HepG2 (cell line): Measurements from ENCODE around the gene HFM1. TPM values are rescaled to one million over a fixed set of nuclear protein-coding genes. Genes with fewer than 3 reads are reported as not detected.
A peak's percentile ranks its signal among the peaks of the same experiment; 100 is the strongest.

Source experiments
- ATAC-seq: fragments of 200-7000 bp; cut with Tn5 transposase; 3 replicates; pipeline ENCODE4 v1.9.1; 2020; ENCODE audit warnings: mild to moderate bottlenecking, moderate library complexity
- BruUV-seq: library from RNA; stranded (reverse); fragments of 400-500 nt; replicated peaks from 2 replicates; lab custom pipeline; 2021; lab: Mats Ljungman, UMichigan
- CTCF ChIA-PET: fragments of 300-600 bp; formaldehyde crosslinking; extraction: SDS; loops from one replicate; lab custom pipeline; 2021; ENCODE audit warnings: low total read pairs, inconsistent platforms, low intra/inter-chr PET ratio; lab: Yijun Ruan, JAX
- POLR2A ChIA-PET: fragments of 350-600 bp; sonication (Branson Sonifier 250); formaldehyde crosslinking; loops from one replicate; lab custom pipeline; 2020; ENCODE audit warnings: antibody characterized with exemption, inconsistent platforms; lab: Yijun Ruan, JAX
- DNase-seq: peaks from one replicate; pipeline ENCODE4 v3.0.0-alpha.2; 2015; ENCODE audit warnings: low spot score
- FAIRE-seq: peaks from 3 replicates; lab custom pipeline; 2011; peaks lifted over from hg19 to GRCh38; lab: Jason Lieb, UNC
- H2AFZ ChIP-seq: one replicate; pipeline ENCODE4 v1.6.1; 2011; ENCODE audit warnings: low read length, inconsistent platforms
- H3K27ac ChIP-seq: fragments of 300-600 bp; 3 replicates; pipeline ENCODE4 v1.8.0; 2011; ENCODE audit warnings: mixed run types, mild to moderate bottlenecking, mixed read lengths, low read length, inconsistent platforms; ENCODE audit not compliant: insufficient read depth; ENCODE audit errors: extremely low read length
- H3K27me3 ChIP-seq, 2 experiments: fragments of 200-600 bp in 1 of 2; 2 replicates in 1 of 2; 3 replicates in 1 of 2; pipeline versions ENCODE4 v1.6.0 to v1.8.0; 2011; ENCODE audit warnings: low read length in 2 of 2, mild to moderate bottlenecking in 2 of 2, moderate library complexity in 2 of 2, inconsistent platforms in 1 of 2; ENCODE audit not compliant: insufficient read depth in 2 of 2, control insufficient read depth in 1 of 2
- H3K36me3 ChIP-seq, 2 experiments: fragments of 200-600 bp in 1 of 2; replicated peaks in 1 of 2; 2 replicates in 1 of 2; 3 replicates in 1 of 2; pipeline versions ENCODE4 v1.5.1 to v1.8.0; 2011; ENCODE audit warnings: low read length in 2 of 2, inconsistent platforms in 1 of 2; ENCODE audit not compliant: insufficient read depth in 2 of 2, control insufficient read depth in 1 of 2
- H3K4me1 ChIP-seq: 2 replicates; pipeline ENCODE4 v1.5.1; 2012; ENCODE audit warnings: low read length, inconsistent platforms; ENCODE audit not compliant: insufficient read depth
- H3K4me2 ChIP-seq: 2 replicates; pipeline ENCODE4 v1.6.0; 2011; ENCODE audit warnings: low read depth, low read length, inconsistent platforms
- H3K4me3 ChIP-seq, 3 experiments: fragments of 200-600 bp in 1 of 3; sonication (generic), shearing (Covaris generic) in 1 of 3; replicated peaks in 1 of 3; 2 replicates each; pipeline ENCODE4 v1.5.1; 2011 to 2016; ENCODE audit warnings: low read length in 3 of 3, inconsistent platforms in 2 of 3, low read depth in 2 of 3, mild to moderate bottlenecking in 2 of 3, control low read depth in 1 of 3, mixed read lengths in 1 of 3; ENCODE audit not compliant: insufficient read depth in 1 of 3
- H3K79me2 ChIP-seq: one replicate; pipeline ENCODE4 v1.6.1; 2011; ENCODE audit warnings: low read length, inconsistent platforms; ENCODE audit not compliant: insufficient read depth
- H3K9ac ChIP-seq: 2 replicates; pipeline ENCODE4 v1.6.0; 2011; ENCODE audit warnings: mild to moderate bottlenecking, low read depth, low read length, inconsistent platforms; ENCODE audit not compliant: insufficient read depth
- H3K9me3 ChIP-seq: 2 replicates; pipeline ENCODE4 v1.5.1; 2012; ENCODE audit warnings: mild to moderate bottlenecking, low read length
- H4K20me1 ChIP-seq: 2 replicates; pipeline ENCODE4 v1.6.0; 2011; ENCODE audit warnings: inconsistent platforms, mild to moderate bottlenecking, low read length, moderate library complexity; ENCODE audit not compliant: insufficient read depth
- RBAK ChIP-seq: sonication (generic); formaldehyde crosslinking; IDR thresholded peaks from 2 replicates; pipeline ENCODE4 v1.5.1; 2020; ENCODE audit warnings: mild to moderate bottlenecking, missing genetic modification reagents
- SMYD3 ChIP-seq: sonication (generic); formaldehyde crosslinking; IDR thresholded peaks from 2 replicates; pipeline ENCODE4 v1.8.1; 2023; ENCODE audit warnings: mild to moderate bottlenecking, missing genetic modification reagents
- STAG1 ChIP-seq: sonication (generic); formaldehyde crosslinking; IDR thresholded peaks from 2 replicates; pipeline ENCODE4 v1.4.0; 2020; ENCODE audit warnings: missing genetic modification reagents
- ZNF574 ChIP-seq: sonication (generic); formaldehyde crosslinking; IDR thresholded peaks from 2 replicates; pipeline ENCODE4 v1.4.0; 2020; ENCODE audit warnings: missing genetic modification reagents
- WGBS: methylation state at CpG from one replicate; pipeline ENCODE4 v1.1.6; 2017; ENCODE audit warnings: low lambda C conversion rate; 5-methylcytosine and 5-hydroxymethylcytosine counted together
- in situ Hi-C: cut with HindIII; loops from 2 replicates; pipeline ENCODE4 v1.10.0; 2017; ENCODE audit warnings: low pct_unique_long_range_greater_than_20kb; ENCODE audit not compliant: extremely low pct_ligation_motif_present
- intact Hi-C: fragments of 100-400 bp; cut with micrococcal nuclease; formaldehyde crosslinking; loops from one replicate; pipeline ENCODE4 v1.10.0; 2022; ENCODE audit not compliant: unreplicated experiment
- polyA plus RNA-seq, 8 experiments: library from polyadenylated mRNA; depleted of rRNA in 3 of 8; stranded (reverse) in 7 of 8; unstranded in 1 of 8; fragments of >200 nt; fragmentation: Illumina TruSeq in 4 of 8; extraction: Trizol in 4 of 8; gene quantifications; 2 replicates each; pipeline versions ENCODE4 v1.2.1 to v1.2.3, GENCODE V29; 2011 to 2016; ENCODE audit warnings: low read depth in 4 of 8, missing spikeins in 1 of 8, mixed read lengths in 1 of 8; ENCODE audit not compliant: insufficient read depth in 1 of 8
- total RNA-seq, 5 experiments: library from RNA; depleted of rRNA; stranded (reverse); fragments of >200 nt; fragmentation: Illumina TruSeq; extraction: Trizol; gene quantifications; 2 replicates each; pipeline ENCODE4 v1.2.3, GENCODE V29; 2016; ENCODE audit warnings: low read depth in 1 of 5
- TF ChIP-seq, protein P1 (sequence below): sonication (generic); formaldehyde crosslinking; IDR thresholded peaks from 2 replicates; pipeline ENCODE4 v1.5.0; 2020; ENCODE audit warnings: mild to moderate bottlenecking, missing genetic modification reagents, moderate library complexity

Gene HFM1
- total and polyA plus RNA-seq, 2 of the 13 experiments (the other 11 are each of a cell fraction or from before 2014, with no cell fraction given): 0.29 to 1.4 TPM

DNA sequence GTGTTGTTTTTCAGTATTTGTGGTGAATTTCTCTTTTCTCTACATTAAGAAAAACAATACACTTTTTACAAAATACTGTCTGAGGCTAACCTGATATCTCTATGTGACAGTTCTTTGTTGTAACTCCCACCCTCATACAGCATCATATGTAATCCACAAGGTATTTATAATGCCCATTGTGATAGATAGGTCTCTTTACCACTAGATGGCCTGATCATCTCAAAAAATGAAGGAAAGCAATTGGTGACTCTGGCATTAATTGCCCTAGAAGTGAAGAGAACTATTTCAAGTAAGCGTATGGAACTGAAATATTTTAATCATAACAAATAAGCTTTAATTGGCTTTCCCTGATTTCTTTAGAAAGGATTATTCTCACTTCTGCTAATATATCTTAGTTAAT lies 36.2 kb upstream of the HFM1 start:
- Histone ChIP-seq H3K27ac (no peak overlapping the region), H3K79me2 (no peaks in the 10 kb centered on the region), H3K9ac (no peak overlapping the region), H3K4me2 (no peak overlapping the region), H3K27me3 (no peaks in the 10 kb centered on the region), H3K4me1 (no peaks in the 10 kb centered on the region), H4K20me1 (no peaks in the 10 kb centered on the region), H3K9me3 (no peaks in the 10 kb centered on the region; the same call in none of the 2 replicates), H2AFZ (no peak overlapping the region), H3K4me3 (no peak overlapping the region), H3K36me3 (no peaks in the 10 kb centered on the region)
- intact Hi-C loops (no loop called here), in situ Hi-C loops (no loop called here)
- peak; percentile 3 for DNase-seq
- TF ChIP-seq STAG1 (CRISPR knock-in tag): peak; percentile 43
- no peak for TF ChIP-seq ZNF574 (CRISPR knock-in tag)
- TF ChIP-seq, protein P1, sequence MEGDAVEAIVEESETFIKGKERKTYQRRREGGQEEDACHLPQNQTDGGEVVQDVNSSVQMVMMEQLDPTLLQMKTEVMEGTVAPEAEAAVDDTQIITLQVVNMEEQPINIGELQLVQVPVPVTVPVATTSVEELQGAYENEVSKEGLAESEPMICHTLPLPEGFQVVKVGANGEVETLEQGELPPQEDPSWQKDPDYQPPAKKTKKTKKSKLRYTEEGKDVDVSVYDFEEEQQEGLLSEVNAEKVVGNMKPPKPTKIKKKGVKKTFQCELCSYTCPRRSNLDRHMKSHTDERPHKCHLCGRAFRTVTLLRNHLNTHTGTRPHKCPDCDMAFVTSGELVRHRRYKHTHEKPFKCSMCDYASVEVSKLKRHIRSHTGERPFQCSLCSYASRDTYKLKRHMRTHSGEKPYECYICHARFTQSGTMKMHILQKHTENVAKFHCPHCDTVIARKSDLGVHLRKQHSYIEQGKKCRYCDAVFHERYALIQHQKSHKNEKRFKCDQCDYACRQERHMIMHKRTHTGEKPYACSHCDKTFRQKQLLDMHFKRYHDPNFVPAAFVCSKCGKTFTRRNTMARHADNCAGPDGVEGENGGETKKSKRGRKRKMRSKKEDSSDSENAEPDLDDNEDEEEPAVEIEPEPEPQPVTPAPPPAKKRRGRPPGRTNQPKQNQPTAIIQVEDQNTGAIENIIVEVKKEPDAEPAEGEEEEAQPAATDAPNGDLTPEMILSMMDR (CRISPR knock-in tag): 0 out of 2 replicates have a peak, but pooled peaks have one; percentile 19
- 58% methylated on average over 1 of the region's 1 CpG for WGBS
- no peak for FAIRE-seq
- ChIA-PET CTCF (no interaction called here), POLR2A (no interaction called here)
- no TSS peak for BruUV-seq
- peak; percentile 46; the same call in 2 of the 3 replicates for ATAC-seq

- no peaks in the 10 kb centered on the region; the same call in none of the 2 replicates for H3K9me3 ChIP-seq
- no peak overlapping the region for H3K27ac ChIP-seq
- BruUV-seq: no TSS peak
- ChIA-PET CTCF (no interaction called here), POLR2A (no interaction called here)
- H4K20me1 ChIP-seq: no peaks in the 10 kb centered on the region
- H3K4me1 ChIP-seq: no peaks in the 10 kb centered on the region
- no peak overlapping the region for H3K4me3 ChIP-seq
- DNase-seq (no peak), FAIRE-seq (no peak), ATAC-seq (no peak)
- no peaks in the 10 kb centered on the region for H3K36me3 ChIP-seq
- TF ChIP-seq RBAK (CRISPR knock-in tag): no peak
- no peak for TF ChIP-seq SMYD3 (CRISPR knock-in tag)
- in situ Hi-C loops: no loop called here
- H3K27me3 ChIP-seq: no peaks in the 10 kb centered on the region
- no peaks in the 10 kb centered on the region for H3K79me2 ChIP-seq
- intact Hi-C loops: no loop called here
- no peak overlapping the region for H2AFZ ChIP-seq
- no peak overlapping the region for H3K4me2 ChIP-seq
- H3K9ac ChIP-seq: no peak overlapping the region
Measured at GRCh38 chr1:91439016-91439415, 34.4 kb upstream of the HFM1 start.
